ENCODE data around the gene IMPACT. TPM values are rescaled to one million over a fixed set of nuclear protein-coding genes. Genes with fewer than 3 reads are reported as not detected.

IMPACT gene, protein sequence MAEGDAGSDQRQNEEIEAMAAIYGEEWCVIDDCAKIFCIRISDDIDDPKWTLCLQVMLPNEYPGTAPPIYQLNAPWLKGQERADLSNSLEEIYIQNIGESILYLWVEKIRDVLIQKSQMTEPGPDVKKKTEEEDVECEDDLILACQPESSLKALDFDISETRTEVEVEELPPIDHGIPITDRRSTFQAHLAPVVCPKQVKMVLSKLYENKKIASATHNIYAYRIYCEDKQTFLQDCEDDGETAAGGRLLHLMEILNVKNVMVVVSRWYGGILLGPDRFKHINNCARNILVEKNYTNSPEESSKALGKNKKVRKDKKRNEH
- 25.2 and 29.0 TPM in 2 replicates for total RNA-seq

DNA sequence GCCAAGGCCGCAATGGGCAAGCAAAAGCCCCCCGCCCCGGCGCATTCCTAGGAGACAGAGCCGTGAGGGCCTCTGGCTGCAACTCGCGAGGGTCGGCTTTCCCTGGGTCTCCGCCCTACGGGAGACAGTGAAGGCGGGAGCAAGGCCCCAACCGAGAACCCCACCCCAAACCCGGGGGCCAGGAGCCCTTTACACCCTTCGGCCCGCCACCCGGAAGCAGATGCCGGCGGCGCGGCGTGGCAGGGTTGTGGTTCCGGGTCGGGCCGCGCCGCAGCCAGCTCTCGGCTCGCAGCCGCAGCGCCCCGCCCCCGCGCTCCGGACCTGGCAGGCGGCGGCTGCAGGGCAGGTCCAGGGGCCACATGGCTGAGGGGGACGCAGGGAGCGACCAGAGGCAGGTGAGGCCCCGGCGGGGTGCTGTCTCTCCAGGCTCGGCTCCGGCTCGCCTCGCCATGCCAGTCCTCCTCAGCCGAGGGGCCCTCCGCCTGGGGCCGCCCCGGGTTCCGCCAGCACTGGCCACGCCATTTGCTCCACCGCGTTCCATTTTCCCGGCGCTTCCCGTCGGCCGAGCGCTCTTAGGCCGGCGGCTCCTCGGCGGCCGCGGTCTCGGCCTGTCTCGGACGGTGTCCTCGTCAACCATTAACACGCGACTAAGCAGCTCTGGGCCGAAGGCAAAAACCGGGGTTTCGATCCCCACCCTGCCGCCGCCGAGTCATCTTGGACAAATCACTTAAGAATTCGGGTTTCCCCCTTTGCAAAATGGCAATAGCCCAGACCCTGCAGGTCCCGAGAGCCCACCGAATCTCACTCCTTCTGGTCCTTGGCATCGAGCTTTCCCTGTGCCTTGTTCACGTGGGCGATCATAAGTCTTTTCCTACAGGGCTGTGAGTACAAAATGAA lies at the start of gene IMPACT:
TSS of gene IMPACT (plus strand) at position 273 of the 897 bp plus-strand sequence. CDS start at position 360, 87 bp downstream.

DNA sequence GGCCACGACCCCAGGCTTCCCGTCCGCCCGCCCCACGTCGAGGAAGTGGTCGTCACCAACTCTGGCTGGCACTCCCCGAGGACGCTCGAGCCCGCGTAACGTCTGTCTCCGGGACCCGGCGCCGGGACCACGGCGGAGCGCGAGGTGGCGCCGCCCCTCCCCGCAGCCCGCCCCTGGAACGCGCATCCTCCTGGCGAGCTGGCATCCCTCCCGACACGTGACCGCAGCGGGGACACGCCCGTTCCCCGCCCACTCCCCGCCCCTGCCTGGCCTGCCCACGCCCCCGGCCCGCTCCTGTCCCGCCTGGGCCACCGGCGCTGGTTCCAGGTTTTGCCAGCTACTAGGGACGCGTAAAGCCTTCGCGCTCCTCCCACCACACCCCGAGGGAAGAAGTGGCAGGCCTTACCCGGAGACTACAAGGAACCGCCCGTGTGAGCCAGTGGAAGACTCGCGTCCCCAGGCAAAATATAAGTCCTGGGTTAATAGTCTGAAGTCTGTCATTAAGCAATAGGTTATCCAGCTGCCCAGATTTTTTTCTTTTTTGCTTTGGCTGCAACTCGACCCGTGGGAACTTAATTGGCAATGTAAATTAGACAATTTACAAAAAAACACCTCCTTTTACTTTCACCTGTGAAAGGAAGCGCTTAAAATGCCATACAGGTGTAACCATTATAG lies 28.6 kb upstream of the IMPACT start, which contains the start of gene OSBPL1A:
TSS of gene OSBPL1A (minus strand) at position 131 of the 675 bp plus-strand sequence. CDS start 20,291 bp downstream, outside the sequence.

DNA sequence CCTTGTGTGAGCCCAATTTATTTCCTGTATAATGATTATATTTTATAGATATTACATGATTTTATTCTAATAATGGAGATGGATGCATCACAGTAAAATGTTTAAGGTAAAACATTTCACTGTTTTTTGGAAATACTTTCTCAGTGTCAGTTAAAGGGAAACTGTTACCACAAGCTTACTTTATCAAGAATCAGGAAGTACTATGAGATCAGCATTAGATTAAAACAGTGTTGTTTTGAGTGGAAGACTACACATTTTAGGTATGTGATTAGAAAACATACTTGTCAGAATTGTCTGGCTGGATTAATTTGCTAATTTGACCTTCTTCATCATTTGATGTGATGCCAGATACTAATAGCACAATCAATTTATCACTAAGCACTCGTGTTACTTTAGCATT lies 33.9 kb downstream of the IMPACT start, which contains the start of gene HRH4:
TSS of gene HRH4 (plus strand) at position 250 of the 400 bp plus-strand sequence. CDS start at position 342, 92 bp downstream.

Other genes with a start within 250 kb of the IMPACT start
- gene OSBPL1A, start 28.8 kb upstream of the IMPACT start, total RNA-seq: 43.5 and 45.5 TPM in 2 replicates
- under 0.01 and 0.18 TPM in 2 replicates for gene HRH4, start 34.0 kb downstream of the IMPACT start, total RNA-seq

Data from smooth muscle cell of bladder (primary cell).